Raji (cell line): ENCODE data around the gene ATF6B.

Experiments
- POLR2A ChIP-seq: IDR thresholded peaks from 2 replicates; pipeline ENCODE4 v1.6.1; 2011; ENCODE audit warnings: low read depth, low read length, control low read depth; ENCODE audit not compliant: insufficient read depth

The ATF6B gene

DNA sequence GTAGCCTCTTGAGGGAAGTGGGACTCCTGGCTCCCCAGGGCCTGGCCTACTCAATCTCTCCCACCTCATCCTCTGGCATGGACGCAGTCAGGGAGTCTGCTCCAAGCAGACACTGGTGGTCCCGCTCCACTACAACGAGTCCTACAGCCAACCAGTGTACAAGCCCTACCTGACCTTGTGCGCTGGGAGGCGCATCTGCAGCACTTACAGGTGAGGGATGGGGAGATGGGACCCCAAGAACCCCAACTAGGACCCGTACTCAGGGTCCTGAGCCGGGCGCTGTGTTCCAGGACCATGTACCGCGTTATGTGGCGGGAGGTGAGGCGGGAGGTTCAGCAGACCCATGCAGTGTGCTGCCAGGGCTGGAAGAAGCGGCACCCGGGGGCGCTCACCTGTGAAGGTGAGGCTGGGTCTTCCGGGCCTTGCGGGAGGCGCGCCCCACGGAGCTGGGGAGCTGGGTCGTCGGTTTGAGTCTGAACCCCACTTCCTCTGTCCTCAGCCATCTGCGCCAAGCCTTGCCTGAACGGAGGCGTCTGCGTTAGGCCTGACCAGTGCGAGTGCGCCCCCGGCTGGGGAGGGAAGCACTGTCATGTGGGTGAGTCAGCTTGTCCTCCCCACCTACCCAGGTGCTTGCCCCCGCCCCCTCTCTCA, 38.5 kb upstream of the ATF6B start:
- no peak for TF ChIP-seq POLR2A

GRCh38 chr6:32164295-32164694, 36.2 kb upstream of the ATF6B start, which contains the start of gene EGFL8:
Gene EGFL8, plus strand, starts transcription at chr6:32164595. Its CDS starts 1,571 bp downstream, at chr6:32166166.
- no peak for TF ChIP-seq POLR2A

DNA sequence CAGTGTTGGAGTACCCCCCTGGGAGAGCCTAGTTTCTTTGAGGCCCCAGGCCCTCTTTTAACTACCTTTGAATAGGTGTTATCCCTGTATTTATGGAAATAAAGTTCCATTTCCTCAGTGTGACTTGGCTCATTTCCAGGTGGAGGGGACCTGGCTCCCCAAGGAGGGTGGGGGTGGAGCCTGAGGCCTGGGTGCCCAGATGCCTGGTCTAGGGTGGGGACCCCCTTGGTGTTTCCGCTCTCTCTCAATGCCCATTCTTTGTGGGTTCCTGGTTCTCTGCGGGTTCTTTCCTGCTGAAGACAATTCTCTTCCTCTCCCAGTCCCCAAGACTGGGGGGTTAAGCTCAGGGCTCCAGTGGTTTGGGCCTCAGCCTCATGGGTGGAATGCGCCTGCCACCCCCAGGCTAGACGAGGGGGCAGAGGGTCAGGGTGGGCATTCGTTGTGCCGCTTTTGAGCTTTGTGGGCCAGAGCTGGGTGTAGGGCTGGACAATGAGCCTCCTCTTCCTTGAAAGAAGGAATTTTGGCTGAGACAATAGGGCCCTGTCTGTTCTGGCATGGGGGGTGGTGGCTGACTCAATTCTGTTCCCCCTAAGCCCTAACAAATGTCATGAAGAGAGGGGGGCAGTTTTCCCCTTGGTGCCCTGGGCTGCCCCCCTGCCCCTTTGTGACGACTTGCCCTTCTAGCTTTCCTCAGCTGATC, 35.7 kb upstream of the ATF6B start:
- no peak for TF ChIP-seq POLR2A

GRCh38 chr6:32158052-32158451, 30.0 kb upstream of the ATF6B start:
- TF ChIP-seq POLR2A: no peak

- TF ChIP-seq POLR2A: no peak
These were observed 28.8 kb upstream of the ATF6B start for GRCh38 chr6:32156891-32157290.

- TF ChIP-seq POLR2A: peak; percentile 42; the same call in 1 of the 2 replicates
These were observed 26.6 kb upstream of the ATF6B start for GRCh38 chr6:32154514-32155161.

GRCh38 chr6:32153564-32154513, 25.8 kb upstream of the ATF6B start, which contains the start of gene PPT2:
Gene PPT2, plus strand, starts transcription at chr6:32154141. Its CDS starts 454 bp downstream, at chr6:32154595.
- TF ChIP-seq POLR2A: no peak

- no peak for TF ChIP-seq POLR2A
These were observed 24.9 kb upstream of the ATF6B start for GRCh38 chr6:32152769-32153563.

DNA sequence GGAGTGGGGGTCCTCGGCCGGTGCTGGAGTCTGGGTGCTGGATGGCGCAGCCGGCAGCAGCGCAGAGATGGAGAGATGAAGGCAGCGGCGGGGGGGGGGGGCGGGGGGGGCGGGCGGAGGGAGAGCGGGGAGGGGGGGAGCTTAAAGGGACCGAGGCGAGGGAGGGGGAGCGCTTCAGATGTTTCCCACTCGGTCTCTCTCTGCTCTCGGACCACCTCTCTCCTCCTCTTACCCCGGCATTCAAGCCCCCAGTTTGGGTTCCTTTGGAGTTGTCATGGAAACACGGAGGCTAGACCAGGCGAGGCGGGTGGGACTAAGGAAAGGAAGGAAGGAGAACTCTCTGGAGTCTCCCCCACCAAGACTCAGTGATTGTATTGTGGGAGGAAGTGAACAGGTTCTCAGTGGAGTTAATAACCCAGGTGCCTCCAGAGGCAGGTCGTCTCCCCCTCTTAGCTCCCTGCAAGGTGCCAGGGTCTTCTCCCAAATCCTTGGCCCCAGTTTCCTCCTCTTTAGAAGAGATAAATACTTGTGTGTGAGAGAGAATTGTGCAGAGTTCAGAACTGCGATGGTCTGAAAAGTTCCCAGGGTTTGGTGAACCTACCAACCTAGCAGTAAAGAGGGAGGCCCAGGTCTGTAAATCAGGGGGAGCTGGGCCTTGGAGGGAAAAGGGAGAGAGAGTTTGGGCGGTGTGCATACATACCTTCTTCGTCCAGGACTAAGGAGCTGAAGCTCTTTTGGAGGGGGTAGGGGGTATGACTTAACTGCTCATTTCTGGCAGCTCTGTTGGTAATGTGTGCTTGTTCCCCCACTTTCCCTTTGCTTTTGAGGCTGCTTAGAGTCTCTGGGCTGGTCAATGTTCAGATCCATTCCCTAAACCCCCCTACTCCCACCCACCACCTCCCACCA, 24.1 kb upstream of the ATF6B start, which contains the start of gene PRRT1:
Gene PRRT1 (minus strand): TSS at position 77 of the 906 bp plus-strand sequence. CDS start 112 bp downstream, outside the sequence.
- no peak for TF ChIP-seq POLR2A

GRCh38 chr6:32151181-32151862, 23.3 kb upstream of the ATF6B start:
- TF ChIP-seq POLR2A: no peak

DNA sequence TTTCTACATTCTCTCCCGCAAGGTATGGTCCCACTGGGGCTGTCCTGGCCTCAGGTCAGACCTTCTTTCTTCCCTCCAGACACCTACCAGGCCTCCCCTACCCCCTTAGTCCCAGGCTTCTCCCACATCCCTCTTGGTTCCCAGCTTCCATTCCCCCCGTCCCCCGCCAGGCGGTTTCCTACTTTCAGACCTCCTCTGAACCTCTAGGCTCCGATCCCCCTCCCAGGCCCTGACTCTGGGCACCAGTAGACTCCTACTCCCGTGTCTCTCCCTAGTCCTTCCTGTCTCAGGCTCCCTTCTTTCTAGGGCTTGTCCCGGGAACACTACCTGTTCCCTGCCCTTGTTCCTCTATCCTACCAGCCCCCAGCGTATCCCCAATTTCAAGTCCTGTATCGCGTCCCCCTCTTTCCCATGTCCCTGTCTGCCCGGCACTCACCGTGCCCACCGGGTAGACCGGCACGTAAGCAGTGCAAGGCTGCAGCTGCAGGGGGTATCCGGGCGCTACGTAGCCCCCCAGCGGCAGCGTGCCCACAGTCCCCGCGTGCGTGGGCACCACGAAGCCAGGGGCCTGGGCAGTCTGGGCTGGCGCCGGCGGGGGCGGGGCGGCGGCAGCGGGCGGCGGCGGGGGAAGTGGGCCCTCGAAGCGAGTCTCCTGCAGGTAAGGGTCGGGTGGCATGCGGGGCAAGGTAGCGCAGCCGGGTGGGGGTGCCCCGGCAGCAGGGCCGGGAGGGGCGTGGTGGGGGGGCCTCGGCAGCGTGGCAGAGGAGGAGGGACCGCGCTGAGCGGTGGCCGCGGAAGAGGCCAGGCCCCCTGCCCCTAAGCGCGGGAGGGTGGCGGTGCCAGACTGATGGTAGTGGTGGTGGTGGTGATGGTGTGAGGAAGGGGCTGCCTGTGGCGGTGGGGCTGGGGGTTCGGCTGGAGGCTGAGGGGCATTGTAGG, 22.2 kb upstream of the ATF6B start:
- TF ChIP-seq POLR2A: no peak

DNA sequence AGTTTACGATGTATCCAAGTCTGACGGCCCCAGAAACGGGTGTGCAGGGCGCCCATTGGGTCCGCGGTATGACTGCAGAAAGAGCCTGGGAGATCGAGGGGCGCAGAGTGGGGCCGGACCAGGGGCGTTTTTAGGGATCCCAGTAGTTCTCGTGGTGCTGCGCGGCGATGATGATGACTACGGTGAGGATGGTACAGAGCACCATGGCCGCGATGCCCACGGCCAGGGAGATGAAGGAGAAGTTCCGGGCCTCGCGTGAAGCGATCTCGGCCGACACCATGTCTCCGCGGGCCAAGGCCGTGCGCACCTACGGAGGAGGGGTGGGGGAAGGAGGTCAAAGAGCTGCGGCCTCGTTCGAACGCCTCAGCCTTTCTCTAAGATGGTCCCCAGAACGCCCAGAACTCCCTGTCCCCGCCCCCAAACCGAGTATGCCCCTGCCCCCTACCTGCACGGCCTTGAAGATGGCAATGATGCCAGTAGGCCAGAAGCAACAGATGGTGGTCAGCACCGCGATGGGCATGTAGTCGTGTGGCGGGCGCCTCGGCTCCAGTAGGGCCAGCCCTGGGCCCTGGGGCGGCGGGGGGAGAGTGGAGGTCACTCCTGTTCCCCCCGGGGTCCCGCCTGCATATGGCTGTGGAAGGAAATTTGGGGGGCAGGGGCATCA, 21.2 kb upstream of the ATF6B start:
- no peak for TF ChIP-seq POLR2A
